ENCODE data around the gene NUP214.

NUP214 gene

DNA sequence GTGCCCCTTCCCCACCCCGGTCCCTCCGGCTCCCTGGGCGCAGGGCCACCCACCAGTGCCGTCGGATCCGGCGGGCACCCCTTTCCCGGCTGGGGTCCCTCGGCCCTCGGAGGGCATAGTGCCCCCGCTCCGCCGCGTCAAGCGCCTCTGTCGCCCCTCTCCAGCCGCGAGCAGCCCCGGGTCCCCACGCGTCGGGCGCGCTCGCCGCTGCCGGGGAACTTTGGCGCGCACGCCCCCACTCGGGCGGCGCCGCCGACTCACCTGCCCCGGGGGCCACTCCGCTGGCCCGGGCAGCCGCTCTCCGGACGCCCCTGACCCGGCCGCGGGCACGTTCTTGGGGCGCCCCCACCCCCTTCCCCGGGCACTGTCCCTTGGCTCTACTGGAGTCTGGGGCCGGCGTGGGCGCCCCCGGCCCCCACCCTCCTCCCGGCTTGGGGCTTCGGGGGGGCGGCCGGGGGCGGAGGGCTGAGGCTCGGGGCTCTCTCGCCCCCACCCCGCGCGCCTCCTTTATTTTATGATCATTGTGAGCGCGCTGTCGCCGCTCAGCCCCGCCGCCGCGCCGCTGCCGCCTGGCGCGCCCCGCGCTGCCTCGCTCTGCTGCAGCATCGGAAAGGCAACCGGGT is 152.0 kb downstream of the NUP214 start:
- no peak for DNase-seq (ENCODE audit: low spot score)

DNA sequence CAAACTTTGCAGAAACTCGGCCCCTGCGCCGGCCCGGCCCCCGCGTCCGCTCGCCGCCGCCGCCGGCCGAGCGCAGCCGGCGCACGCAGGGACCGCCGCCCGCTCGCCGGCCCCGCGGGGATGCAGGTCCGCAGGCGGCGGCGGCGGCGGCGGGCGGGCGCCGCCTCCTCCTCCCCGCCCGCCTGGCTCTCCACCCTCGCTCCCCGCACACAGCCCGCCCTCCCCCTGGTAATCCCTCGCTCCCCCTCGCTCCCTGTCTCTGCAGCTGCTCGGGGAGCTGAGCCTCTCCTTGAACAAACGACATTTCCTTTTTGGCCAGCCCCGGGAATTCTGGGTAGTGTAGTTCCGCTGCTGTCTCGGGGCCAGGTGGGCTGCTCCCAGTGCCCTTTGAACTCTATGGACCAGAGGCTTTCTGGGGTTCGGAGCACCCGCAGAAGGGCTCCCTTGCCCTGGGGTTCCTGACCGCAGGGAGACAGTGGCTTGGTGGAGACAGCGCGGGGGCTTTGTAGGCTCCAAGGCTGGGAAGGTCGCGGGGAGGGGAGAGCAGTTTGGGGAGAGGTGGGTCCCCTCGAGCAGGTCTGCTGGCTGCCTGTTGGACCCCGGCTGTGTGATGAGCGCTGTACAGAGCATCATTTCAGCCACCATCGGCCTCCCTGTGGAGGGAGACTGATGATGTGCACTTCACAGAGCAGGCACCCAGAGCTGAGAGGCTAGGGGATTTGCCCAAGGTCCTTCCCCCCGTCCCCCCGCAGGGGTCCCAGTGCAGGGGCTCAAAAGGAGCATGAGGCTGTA is 152.7 kb downstream of the NUP214 start:
- peak; percentile 96 for DNase-seq (ENCODE audit: low spot score)

DNA sequence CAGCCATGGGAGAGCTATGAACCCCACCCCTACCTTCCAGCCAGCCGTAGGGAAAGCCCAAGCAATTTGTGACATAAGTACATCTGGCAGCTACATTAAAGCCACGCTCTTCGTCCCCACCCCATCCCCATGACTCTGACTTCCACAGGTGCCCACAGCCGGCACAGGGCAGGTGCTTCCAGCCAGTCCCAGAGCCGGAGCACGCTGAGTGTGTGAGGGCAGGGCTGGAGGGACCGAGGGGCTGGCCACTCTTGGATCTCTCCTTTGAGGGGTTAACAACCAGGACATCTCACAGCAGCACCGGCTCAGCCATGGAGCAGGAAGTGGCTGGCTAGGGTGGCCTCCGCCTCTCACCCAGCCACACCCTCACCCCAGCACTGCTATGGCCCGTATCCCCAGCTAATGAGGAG is 153.3 kb downstream of the NUP214 start:
- no peak for DNase-seq (ENCODE audit: low spot score)

DNA sequence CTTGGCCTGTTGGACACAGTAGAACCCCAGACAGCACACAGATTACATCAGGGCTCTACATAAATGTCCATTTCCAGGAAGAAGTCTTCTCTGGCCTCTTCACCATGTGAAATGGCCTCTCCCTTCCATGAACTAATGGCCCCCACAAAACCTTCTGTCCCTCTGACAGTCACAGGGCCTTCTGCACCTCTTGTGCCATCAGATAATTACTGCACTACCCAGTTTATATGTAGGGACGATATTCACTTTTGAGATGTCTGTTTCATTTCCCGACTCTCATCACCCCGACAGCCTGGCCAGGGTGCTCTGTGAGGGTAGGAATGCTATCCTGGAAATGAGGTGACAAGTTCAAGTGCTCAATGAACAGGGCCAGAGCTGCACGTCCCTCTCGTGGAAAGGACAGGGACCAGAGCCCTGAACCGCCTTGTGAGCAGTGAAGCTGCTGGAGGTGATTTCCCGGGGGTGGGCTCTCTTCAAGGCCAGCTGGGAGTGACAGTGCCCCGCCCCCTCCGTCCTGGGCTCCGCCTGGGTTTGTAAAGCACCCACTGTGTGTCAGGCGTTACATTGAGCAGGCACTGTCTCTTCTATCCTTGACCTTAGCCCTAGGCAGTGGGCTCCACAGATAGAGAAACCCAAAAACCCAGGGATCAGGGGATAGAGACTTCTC is 153.9 kb downstream of the NUP214 start:
- DNase-seq (ENCODE audit: low spot score) = no peak

DNA sequence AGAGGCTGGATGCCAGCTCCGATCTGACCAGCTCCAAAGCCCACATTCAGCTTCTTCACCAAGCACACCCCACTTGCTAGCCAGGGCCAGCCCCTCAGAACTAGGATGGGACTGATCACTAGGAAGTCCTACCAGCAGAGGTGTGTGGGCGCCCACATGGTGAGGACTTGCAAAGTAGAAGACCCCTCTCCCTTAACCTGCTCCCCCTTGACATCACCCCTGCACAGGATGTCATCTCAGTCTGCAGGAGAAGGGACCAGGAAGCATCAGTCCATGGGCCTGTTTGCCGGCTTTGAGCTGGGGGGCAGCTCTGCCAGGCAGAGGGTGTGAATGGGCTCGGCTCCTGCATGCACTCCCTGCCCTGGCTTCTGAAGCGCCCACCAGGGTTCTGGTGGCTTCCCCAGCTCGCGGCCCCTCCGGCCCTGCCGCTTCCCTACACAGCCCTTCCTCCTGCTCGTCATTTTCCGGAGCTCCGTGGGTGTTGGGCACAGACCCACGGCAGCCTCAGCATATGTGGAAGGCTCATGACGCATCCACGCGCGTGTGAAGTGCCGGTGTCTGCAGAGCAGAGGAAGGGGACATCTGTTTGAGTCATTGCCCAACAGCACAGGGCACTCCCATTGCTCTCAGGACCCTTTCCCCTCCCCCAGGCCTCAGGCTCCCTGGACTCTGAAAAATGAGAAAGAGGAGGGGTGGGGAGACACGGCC is 154.6 kb downstream of the NUP214 start:
- DNase-seq (ENCODE audit: low spot score) = peak; percentile 37

DNA sequence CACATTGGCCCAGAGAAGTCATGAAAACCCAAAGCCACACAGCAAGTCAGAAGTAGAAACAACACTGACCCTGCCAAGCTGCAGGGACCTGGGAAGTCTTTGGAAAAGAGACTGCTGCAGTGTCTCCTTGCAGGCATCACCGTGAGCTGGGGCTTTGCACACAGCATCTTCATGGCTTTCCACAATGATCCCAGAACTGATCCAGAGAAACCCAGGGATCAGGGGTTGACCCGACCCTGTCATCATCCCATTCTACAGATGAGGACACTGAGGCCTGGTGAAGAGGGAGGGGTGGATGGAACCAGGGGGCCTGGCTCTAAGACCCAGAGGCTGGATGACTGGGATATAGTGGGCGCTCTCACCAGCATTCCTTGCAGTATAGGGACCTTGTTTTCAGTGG is 155.3 kb downstream of the NUP214 start:
- DNase-seq (ENCODE audit: low spot score) = no peak

DNA sequence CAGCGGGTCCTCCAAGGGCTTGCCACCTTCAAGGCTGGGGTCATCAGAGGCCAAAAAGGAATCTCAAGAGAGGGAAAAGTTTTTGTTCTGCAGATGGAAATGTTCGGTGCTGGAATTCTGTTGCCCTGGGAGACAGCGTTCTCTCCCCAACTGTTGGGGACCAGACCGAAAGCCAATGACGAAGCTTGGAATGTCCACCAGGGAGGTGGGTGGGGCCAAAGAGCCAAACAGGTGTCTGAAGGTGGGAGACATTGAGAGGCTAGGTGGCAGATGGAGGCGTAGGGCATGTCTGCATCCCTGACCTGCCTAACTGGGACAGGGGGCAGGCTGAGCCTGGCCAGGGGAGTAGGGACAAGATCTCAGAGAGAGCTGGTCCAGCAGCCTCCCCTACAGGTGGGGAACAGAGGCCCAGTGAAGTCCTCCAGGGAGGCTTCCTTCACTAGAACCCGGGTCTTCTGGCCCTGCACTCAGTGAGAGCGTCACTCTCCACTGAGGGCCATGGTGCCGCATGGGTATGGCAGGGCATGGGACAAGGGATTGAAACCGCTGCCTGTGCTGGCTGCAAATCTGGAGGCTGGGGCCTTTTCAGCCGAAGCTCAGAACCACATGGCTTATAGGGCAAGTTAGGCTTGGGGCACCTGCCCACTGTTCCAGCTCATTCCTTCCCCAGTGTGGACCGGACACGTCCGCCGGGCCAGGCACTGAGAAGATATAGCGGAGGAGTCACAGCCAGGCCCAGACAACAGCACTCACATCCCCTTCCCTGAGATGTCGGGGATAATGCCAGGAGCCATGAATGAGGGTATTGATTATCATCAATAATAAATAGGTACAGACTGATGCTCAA is 156.0 kb downstream of the NUP214 start:
- no peak for DNase-seq (ENCODE audit: low spot score)

DNA sequence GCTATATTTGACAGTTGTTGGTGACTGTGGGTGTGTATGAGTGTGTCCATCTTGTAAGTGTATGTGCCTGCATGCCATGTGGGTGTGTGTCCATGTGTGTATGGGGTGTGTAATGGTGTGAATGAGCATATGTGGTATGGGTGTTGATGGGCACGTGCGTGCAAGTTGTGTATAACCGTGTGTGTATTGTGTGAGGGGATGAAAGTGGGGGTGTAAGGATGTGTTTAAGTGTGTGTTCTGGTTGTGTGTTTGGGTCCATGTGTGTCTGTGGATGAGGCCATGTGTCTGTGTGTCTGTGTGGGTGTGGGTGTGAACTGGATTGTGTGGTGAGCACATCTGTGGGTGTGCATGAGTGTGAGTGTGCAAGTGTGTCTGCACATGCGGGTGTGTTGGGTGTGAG is 156.8 kb downstream of the NUP214 start:
- DNase-seq (ENCODE audit: low spot score) = no peak

DNA sequence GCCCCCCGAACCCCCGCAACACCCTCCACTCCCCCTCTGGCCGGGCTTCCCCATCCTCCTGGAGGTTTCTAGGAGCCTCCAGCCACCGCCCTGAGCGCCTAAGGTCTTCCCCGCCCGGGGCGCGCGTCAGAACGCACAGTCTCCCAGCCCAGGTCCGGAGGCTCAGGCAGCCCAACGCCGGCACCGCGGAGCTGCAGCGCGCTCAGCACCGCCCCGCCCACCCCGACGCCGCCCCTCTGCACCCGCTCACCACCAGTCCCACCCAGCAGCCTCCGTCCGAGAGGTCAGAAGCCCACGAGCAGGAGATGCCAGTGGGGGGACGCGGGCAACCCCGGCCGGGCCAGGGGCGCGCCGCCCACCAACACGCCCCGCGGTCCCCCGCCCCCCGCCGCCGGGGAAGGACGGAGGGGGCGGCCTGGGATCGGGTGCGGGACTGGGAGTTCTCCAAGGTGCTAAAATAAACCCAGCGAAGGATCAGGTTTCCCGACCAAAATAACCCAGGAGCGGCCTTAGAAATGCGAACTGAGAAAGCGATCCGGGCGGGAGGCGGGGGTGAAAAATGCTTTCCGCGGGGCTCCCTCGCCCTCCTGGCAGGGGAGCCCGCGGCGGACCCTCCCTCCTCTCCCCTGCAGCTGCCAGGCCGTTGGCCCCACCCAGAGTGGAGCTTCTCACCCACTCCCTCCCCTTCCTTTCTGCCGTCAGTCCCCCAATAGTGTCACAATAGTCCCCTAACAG is 157.5 kb downstream of the NUP214 start:
- DNase-seq (ENCODE audit: low spot score) = peak; percentile 54
